ENCODE measurements around the gene GID8.

Gene GID8

DNA sequence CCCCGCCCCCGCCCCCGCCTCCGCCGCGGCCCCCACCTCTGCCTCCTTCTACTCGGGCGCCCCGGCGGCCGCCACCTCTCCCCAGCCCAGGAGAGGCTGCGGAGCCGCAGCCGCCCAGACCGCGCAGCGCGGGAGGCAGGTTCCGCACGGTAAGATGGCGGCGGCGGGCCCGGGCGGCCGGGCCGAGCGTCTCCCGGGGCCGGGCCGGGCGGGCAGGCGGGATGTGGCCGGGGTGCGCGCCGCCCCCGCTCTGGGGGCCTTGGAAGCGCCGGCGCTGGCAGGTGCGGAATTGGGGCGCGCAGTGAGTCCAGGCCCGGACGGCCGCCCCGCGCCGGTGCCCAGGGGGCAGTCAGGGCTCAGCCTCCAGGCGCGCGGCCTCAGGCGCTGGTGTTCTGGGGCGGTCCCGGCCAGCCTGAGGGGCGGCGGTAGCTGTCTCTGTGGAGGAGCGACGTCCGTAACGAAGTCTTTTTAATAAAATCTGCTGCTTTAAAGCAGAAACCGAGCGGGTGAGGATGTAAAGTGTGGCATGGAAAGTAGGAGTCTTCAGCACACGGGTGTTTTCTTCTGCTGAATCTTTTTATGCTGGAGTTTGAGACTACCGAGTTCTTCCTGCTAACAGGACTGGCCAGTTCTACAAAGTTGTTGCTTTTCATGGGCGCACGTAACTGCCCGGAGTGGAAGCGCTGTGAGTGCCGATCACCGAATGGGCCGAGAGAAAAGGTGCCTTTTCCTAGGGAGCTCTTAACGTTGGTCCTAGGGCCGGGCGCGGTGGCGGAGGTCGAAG is at the start of gene GID8:
Gene GID8 (plus strand): TSS at position 43 of the 784 bp plus-strand sequence. CDS start 3,356 bp downstream, outside the sequence.
- peak; percentile 42 for DNase-seq (ENCODE audit: low spot score)

DNA sequence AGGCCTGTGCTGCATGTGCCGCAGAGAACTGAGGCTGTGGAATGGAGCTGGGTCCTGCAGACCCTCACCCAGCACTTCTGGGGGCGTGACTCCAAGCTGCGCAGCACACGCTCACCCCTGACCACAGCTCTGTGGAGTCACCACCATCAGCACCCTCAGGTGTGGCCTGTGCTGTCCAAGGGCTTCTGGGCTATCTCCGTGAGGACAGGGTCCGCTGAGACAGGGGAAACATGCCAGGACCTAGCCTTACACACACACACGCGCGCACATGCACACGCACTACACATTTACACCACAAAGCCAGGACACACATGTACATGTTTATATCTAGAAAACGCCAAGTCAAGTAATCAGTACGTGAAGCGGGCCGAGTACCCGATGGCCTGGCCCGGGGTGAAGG is 49.5 kb upstream of the GID8 start:
- no peak for DNase-seq (ENCODE audit: low spot score)

DNA sequence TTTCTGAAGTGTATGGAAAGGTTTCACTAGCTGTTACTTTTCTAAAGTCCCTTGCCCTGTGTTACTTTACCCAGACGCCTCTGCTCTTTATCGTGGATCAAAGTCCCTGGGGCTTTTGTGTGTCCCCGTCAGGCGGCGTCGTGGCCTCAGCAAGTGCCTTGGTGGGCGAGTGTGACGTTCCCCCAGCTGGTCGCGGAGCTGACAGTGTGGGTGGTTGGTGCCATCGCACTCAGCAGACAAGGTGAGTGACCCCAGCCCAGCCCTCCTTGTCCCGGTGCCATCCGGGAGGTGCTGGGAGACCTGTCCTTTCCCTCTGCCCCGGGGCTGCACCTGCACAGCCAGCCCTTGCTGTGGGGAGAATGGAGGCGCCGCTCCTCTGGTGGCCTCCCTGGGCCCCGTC is 49.0 kb upstream of the GID8 start:
- no peak for DNase-seq (ENCODE audit: low spot score)

DNA sequence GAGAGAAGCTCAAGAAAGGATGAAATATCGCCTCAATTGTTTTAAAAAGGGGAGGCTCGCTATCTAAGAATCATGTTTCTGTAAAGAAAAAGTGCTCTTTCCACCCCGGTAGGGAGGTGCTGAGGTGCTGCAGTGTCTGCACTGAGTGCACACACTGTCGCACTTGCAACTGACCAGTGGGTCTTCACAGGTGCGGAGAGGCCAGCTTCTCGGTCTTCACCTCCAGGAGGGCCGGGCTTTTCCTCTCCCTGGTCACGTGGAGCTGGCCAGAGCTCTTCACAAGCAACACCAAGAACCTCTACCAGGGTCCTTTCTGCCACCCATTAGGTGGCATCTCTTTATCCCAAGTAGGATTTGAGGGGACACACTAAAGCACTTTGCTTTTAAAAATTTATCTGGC is 48.5 kb upstream of the GID8 start:
- no peak for DNase-seq (ENCODE audit: low spot score)

DNA sequence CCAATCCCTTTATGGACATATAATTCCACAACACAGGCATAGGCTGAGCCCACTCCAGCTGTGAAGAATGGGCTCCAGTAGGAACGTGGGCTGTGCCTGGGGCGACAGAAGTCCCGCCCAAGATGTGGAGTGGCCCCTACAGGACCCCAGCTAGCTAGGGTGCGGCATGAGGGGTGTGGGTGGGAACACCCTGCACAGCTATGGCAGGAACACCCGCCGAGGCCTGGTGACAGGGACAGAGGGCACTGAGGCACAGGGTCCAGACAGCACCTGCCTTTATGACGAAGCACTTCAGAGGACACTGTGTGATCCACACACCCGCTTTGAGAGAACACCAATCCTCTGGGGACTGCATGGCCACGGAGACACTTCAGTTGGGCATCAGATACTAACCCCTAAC is 48.1 kb upstream of the GID8 start:
- DNase-seq (ENCODE audit: low spot score) = no peak

DNA sequence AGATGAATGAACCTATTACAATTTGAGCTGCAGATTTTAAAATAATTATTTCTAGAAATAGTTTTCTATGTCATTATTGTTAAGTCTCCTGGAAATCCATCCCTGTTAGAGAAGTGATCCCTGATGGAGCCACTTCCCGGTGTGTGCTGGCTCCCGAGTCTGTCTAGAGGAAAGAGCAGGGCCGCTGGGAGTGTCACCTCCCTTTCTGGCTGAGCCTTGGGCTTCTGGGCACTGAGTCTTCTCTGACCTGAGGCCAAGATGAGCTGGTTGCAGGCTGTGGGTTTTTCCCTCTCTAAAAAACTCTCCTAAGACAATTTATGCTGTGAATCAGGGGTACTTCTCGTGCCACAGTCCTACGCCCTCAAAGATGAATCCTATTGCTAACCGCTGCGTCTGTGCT is 47.5 kb upstream of the GID8 start:
- DNase-seq (ENCODE audit: low spot score) = peak; percentile 31

DNA sequence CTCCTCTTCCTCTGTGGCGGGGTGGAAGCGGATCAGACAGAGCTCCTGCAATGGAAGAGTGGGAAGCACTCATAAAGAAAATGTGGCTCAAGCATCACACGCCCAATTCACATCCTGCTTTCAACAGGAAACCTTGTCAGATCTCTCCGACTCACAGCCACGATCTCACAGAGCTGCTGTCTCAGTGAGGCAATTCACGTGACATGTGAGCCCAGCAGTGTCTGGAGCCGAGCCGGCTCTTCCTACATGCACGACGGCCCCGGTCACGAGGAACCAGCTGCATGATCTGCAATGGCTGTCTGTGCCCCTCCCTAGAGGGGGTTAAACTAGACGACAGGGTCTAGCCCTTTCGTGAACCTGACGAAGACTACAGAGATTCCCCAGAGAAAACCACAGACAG is 46.8 kb upstream of the GID8 start:
- no peak for DNase-seq (ENCODE audit: low spot score)

DNA sequence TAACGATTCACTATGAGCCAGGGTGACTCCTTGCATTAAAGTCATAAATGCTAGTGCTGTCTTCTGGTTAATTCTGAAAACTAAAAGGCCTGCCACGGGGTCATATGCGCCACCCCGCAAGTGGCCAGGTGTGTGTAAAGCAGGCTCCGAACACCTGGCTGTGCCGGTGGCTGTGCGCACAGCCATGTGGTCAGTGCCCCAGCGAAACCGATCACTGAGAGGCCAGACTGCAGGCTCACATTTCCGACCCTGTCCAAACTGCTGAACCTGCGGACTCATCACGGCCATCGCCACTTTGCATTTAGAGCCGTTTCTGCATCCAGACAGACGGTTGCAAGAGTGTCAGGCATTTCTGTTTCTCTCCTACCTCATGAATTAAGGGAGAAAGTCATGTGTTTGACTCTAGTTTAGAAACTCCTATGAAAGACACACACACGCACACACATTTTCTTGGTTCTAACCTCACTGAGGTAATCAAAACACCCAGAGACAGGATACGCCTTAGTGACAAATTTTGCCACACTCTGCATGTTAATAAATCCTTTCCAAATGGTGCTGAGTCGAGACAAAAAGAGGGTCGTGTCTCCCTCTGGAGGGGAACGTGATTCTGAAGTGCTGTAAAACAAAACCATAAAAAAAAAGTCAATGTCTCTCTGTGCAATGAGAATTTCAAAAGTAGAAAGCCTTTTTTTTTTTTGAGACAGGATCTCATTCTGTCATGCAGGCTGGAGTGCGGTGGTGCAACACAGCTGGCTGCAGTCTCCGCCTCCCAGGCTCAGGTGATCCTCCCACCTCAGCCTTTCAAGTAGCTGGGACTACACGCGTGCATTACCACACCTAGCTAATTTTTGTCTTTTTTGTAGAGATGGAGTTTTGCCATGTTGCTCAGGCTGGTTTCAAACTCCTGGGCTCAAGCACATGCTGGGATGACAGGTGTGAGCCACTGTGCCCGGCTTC is 45.3 kb upstream of the GID8 start:
- DNase-seq (ENCODE audit: low spot score) = no peak

DNA sequence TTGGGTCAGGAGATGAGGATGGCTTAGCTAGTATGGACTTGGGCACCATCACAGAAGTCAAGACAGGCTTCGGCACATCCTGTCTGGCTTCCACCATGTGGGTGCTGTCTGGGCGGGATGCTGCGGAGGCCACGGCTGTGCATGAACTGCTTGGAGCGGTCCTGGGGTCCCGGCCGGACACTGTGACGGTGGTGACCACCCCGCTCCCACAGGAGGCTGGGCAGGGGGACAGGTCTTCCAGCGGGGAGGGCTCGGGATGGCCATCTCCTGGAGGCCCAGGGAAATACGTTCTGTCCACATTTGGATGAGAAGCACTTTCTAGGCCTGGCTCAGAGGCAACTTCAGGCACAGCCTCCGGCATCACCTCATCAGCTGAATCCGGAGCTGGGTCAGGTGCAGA is 44.2 kb upstream of the GID8 start:
- DNase-seq (ENCODE audit: low spot score) = no peak

DNA sequence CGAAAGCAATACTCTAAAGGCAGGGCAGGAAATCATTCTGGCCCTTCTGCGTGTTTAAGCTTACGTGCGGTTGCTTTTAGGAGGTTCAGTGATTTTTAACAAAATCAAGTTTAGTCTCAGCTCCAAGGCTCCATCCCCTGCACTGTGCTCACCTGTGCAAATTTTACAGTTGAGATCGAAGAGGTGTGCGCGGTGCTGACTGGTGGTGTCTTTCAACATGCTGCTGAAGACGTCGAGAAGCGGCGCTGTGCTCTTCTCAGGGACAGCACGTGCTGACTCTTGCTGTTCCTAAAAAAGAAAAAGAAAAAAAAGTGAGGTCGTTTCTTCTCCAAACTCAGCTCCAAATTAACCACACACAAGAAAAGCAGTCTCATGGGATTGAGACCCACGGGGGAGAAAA is 43.7 kb upstream of the GID8 start:
- no peak for DNase-seq (ENCODE audit: low spot score)

DNA sequence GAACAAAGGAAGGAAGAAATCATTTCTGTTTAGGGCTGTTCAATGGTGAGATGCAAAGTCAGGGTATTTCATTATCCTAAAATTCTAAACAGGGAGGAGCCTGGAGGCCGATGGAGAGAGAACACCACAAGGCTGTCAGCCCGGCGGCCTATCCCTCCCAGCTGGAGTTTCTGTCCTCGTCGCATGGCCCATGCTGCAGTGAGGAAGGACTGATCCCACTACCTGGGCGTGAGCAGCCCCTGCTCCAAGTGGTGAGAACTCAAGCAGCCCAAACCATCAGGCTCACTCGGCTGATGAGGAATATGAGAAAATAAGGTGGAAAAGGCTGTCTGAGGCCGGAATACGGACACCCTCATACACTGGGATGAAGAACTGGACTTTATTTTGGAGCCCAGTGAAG is 42.4 kb upstream of the GID8 start:
- no peak for DNase-seq (ENCODE audit: low spot score)

DNA sequence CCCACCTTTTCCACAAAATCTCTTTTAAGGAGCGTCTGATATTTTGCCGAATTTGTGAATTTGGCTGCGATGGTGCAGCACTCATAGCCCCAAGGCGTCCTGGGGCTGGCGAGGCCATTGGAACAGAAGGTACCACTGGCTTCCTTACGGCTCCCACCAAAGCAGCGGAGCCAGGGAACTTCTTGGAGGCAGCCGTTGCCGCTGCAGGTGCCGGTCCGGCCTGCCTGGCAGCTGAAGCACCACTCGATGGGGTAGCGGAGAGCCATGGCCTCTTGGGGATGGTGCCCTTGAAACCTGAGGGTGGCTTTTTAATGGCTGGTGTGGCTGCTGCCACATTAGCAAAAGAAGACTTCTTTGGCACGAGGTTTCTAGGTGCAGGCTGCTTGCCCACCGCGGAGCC is 41.4 kb upstream of the GID8 start:
- DNase-seq (ENCODE audit: low spot score) = no peak

DNA sequence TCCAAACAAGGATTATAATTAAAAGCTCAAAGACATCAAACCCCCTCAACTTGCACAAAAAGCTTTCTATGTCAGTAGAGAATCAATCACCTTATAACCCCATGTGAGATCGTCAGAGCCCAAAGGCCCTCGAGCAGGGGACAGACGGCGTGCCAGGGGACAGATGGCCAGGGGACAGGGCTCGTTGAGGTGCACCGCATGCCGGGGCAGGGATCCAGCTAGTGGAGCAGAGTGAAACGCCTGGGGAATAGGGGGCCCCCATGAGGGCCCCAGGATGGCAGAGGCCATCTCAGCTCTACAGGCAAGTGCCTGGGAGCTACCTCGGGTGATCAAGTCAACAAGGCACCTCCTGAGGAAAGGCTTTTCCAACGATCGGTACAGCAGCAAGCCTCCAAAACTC is 40.3 kb upstream of the GID8 start:
- no peak for DNase-seq (ENCODE audit: low spot score)

DNA sequence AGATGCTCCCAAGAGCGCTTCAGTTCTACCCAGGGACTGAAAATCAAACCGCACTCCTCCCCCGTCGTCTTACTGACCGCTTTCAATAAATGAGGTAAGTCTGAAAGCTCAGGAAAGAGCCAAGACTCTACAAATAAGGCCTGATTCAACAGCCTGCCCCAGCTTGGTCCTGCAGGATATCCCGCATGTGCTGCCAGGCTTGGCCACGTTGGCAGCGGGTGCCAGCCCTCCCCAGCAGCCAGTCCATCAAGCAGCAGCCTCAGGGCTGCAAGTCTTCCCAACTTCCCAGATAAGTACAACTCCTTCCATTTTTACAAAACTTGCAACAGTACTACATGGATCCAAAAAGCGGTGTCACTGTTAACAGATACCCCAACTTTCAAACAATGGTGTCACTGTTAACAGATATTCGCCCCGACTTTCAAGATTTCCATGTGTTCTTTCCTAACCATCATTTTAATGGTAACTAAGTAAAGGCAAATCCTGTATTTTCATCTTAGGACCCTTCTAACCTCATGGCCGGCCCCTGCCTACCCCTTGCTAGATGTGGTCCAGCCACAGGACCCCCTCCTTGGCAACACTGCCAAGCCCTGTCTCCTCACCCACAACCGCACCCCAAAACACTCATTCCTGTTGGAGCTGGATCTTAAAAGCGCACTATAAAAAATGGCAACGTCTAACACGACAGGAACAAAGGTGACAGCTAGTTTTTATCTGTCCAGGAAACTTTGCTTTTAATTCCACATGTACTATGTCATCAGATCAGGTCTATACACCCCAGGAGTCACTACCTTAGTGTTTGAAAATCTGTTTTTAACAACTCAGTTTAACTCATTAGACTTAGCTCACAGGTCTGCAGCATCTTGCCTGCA is 39.6 kb upstream of the GID8 start:
- DNase-seq (ENCODE audit: low spot score) = peak; percentile 46

DNA sequence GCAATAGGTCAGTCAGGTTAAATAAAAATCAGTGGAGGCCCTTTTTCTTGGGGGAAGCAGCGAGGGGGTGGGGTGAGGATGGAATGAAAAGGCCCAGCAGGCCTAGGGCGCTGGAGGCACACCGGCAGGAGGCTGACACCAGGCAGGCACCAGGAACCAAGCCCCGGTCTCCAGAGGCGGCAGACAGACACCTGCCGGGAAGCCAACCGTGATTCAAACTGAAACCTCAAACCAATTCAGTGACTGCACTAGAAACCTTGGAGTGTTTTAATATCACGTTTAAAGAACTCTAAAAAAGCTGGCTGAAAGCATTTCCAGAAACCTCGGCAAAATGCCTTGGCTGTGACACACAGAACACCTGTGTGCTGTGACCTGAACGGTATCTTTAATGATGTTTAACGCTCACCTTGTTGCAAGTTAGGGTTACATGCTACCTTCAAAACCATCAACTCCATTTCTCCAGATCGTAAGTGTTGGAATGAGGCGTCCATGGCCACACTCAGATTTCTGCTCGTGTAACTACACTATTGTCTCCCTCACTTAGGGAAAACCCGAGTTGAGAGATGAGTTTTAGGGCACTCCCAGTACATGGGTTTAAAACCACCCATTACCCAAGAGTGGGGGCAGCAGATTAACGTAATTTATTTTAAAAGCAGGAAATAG is 38.8 kb upstream of the GID8 start:
- DNase-seq (ENCODE audit: low spot score) = no peak

DNA sequence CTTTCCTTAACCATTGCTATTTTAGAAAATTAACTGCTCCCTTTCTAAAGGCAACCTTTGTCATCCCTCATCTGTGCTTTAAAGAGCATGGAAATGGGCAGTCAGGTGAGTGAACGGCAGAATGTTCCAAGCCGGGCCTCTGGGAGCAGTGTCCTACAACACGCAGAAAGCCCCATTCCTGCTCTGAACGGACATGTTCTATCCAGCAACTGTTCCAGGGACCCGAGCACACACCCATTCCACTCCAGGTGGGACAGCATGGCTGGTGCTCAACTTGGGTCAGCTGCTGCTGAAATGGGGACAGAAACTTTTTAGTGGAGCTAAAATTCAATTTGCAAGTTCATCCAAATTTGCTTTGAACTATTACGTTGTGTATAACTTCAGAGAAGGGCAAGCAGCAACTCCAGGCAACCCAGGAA is 38.3 kb upstream of the GID8 start:
- DNase-seq (ENCODE audit: low spot score) = no peak

DNA sequence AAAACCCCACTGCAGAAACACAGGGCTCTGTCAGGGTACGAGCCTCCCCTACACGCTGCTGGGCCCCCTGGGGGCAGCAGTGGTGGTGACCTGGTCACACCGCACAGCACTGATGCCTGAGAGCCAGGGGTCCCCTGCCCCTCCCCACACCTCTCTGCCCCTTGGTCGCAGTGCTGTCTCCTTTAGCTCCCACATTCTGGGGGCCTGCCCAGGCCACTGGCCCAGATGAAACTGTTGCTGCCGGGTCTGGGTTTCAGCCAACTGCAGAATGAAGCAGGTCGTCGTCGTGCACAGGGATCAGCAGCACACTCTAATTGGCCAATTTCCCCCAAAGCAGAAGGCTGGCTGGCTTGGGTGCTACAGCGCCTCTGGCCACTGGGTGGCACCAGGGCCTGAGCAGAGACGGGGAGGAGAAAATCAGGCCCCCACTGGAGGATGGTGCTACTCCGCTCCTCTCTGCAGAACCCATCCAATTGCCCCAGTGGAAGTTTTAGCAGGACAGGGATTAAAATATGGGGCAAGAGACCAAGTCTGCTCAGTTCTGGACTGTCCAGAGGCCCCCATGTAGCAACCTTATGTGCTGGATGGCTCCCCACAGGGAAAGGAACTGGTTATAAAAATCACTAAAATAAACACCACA is 37.8 kb upstream of the GID8 start:
- peak; percentile 87 for DNase-seq (ENCODE audit: low spot score)

DNA sequence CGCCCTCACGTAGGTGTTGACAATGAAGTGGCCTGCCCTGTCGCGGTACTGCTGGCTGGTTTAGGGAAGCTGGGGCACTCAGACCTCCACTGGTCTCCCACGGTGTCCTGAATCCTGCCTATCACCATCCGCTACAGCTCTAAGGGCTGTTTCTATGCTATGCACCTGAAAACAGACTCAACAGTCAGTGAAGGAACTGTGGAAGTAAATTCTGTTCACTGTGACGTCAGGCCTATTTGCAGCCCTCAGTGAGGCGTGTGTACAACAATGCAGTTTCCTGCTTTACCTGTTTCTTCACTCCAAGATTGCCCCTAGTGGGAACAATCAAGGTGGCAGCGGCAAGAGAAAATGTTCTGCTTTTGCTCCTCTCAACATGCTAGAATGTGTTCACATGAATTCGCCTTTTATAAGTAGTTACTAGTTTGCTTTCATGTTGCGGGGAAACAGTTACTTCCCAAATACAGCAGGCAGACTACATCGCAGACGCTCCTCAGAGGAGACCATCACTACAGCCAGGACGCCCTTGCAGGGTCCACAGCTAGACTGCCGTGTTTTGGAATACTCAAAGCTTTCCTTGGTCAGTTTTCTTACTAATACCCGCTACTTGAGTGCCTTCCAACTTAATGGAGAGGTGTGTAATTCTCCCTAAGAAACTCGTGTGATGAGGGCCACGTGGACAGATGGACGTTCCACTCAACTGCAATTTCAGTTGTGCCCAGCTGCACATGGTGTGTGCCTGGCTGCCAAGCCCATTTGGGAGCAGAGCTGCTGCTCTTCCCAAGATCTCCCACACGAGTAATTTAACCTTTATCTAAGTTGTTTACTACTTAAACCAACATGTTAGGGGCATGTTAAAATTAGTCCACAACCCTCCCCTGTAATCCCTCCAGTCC is 37.0 kb upstream of the GID8 start:
- no peak for DNase-seq (ENCODE audit: low spot score)

DNA sequence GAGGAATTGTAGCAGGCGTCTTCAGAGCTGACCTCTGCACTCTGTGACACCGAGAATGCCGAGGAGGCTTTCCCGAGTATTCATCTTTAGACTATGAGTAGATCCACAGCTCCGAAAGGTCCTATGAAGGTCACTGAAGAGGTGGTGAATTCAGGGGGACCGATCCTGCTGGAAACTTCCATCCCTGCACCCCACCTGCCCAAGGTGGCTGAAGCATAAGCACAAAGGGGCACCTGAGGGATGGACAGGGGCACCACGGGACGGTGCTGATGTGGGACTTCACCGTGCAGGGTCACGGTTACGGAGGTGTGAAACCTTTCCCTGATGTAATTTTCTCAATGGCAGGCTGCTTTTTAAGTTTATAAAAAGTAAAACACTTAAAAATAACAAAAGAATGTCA is 36.1 kb upstream of the GID8 start:
- no peak for DNase-seq (ENCODE audit: low spot score)

Measured in Ammon's horn (tissue), 1 donor.